ENCODE results near the gene TRIO. TPM values are rescaled to one million over a fixed set of nuclear protein-coding genes. Genes with fewer than 3 reads are reported as not detected.

Gene TRIO
- total RNA-seq, 1 experiment from 2014 or later: 88.8 TPM

DNA sequence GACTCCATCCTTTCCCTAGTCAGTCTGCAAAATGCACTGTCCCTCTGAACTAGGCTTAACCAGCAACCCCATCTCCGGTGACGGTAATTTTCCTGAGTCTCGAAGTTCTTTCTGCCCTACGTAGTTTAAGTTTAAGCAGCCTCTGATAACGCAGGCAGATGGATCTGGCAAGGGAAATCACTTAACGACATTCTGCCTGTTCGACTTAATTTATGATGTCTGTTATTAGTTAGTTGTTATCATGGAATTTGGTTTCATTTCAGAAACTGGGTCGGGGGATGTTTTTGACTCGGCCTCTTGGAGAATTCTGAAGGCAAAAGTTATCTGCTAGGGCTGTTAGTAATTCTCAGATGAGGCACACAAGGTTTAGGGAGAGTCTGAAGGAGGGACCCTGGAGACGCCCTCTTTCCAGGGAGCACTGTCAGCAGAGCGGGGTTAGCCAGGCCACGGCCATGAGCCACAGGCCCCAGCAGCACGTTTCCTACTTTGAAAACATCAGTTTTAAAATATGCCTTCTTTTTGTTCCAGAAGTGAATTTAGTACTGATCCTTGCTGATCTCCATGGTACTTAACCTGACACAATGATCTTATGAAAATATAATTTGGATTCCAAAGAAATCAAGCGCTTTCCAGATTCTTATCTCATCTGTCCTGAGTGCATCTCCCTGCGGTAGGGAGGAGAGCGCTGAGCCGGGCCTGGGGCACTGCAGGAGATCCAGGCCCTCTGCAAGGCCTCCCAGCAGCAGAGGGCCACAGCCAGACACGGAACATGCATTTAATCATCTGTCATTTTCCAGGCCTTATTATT is 267.5 kb downstream of the TRIO start:
- DNase-seq (ENCODE audit: low spot score) (no peak), ATAC-seq (no peak)
- Mint-ChIP-seq H3K27me3 (ENCODE audit: low read depth) (no peaks in the 10 kb centered on the region), H3K4me1 (peaks cover 24% of the 10 kb centered on the region), H3K9me3 (no peaks in the 10 kb centered on the region), H3K4me3 (no peak overlapping the region), H3K27ac (peak overlapping the region; percentile 4; the same call in 1 of the 2 replicates), H3K36me3 (peaks cover 43% of the 10 kb centered on the region)
- ChIA-PET CTCF (interaction anchor here (0.8 to 1.0 kb wide), 2 partner anchors 95 to 238 kb away, joined by 3 read pairs; no protein-coding TSS in a partner anchor), POLR2A (no interaction called here)
- TF ChIP-seq ZNF396 (CRISPR knock-in tag; IDR thresholded peaks at IDR 0.05; ENCODE audit: borderline replicate concordance): no peak
- no peak for TF ChIP-seq SP1 (CRISPR knock-in tag; conservative IDR thresholded peaks at IDR 0.05)
- no peak for TF ChIP-seq GTF2I (CRISPR knock-in tag; conservative IDR thresholded peaks at IDR 0.05)

DNA sequence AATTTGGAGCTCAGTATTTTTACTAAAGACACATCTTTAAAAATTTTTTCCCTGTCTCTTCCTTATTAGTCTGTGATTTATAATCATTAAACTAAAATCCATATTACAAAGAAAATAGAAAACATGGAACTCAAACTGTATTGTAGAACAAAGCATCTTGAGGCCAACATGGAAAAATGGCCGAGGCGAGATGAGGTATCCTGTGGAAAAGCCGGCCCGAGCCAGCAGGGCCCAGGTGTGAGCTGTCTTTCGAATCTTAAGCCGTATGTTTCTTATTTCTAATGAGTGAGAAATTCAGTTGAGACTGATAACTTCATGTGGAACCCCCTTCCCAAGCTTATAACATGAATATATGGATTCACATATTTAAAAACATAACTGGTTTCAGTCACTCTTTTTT is 268.1 kb downstream of the TRIO start:
- no peak for DNase-seq (ENCODE audit: low spot score)
- no peak overlapping the region for H3K27ac Mint-ChIP-seq
- no peak for ATAC-seq
- POLR2A ChIA-PET: no interaction called here
- H3K27me3 Mint-ChIP-seq (ENCODE audit: low read depth): no peaks in the 10 kb centered on the region
- H3K9me3 Mint-ChIP-seq: no peaks in the 10 kb centered on the region
- peaks cover 30% of the 10 kb centered on the region for H3K4me1 Mint-ChIP-seq
- H3K4me3 Mint-ChIP-seq: no peak overlapping the region
- TF ChIP-seq, protein P1, sequence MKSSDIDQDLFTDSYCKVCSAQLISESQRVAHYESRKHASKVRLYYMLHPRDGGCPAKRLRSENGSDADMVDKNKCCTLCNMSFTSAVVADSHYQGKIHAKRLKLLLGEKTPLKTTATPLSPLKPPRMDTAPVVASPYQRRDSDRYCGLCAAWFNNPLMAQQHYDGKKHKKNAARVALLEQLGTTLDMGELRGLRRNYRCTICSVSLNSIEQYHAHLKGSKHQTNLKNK (CRISPR knock-in tag; IDR thresholded peaks at IDR 0.05): no peak
- TF ChIP-seq ETV6 (CRISPR knock-in tag; IDR thresholded peaks at IDR 0.05) (no peak), FOXK1 (CRISPR knock-in tag; IDR thresholded peaks at IDR 0.05) (no peak), OVOL2 (CRISPR knock-in tag; IDR thresholded peaks at IDR 0.05; ENCODE audit: borderline replicate concordance) (no peak), JAZF1 (CRISPR knock-in tag; IDR thresholded peaks at IDR 0.05) (no peak), NFYB (CRISPR knock-in tag; conservative IDR thresholded peaks at IDR 0.05; ENCODE audit: low read depth) (no peak), JUN (CRISPR knock-in tag; IDR thresholded peaks at IDR 0.05) (no peak), ESRRA (CRISPR knock-in tag; IDR thresholded peaks at IDR 0.05; ENCODE audit: borderline replicate concordance) (no peak), TP53 (CRISPR knock-in tag; IDR thresholded peaks at IDR 0.05) (no peak), ZNF219 (CRISPR knock-in tag; IDR thresholded peaks at IDR 0.05; ENCODE audit: borderline replicate concordance) (no peak), MYBL2 (CRISPR knock-in tag; IDR thresholded peaks at IDR 0.05) (no peak), CREM (CRISPR knock-in tag; IDR thresholded peaks at IDR 0.05) (no peak), ZBTB21 (CRISPR knock-in tag; IDR thresholded peaks at IDR 0.05; ENCODE audit: borderline replicate concordance) (no peak)
- TF ChIP-seq, protein P2, sequence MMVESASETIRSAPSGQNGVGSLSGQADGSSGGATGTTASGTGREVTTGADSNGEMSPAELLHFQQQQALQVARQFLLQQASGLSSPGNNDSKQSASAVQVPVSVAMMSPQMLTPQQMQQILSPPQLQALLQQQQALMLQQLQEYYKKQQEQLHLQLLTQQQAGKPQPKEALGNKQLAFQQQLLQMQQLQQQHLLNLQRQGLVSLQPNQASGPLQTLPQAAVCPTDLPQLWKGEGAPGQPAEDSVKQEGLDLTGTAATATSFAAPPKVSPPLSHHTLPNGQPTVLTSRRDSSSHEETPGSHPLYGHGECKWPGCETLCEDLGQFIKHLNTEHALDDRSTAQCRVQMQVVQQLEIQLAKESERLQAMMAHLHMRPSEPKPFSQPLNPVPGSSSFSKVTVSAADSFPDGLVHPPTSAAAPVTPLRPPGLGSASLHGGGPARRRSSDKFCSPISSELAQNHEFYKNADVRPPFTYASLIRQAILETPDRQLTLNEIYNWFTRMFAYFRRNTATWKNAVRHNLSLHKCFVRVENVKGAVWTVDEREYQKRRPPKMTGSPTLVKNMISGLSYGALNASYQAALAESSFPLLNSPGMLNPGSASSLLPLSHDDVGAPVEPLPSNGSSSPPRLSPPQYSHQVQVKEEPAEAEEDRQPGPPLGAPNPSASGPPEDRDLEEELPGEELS (CRISPR knock-in tag; IDR thresholded peaks at IDR 0.05): no peak
- TF ChIP-seq, protein P3, sequence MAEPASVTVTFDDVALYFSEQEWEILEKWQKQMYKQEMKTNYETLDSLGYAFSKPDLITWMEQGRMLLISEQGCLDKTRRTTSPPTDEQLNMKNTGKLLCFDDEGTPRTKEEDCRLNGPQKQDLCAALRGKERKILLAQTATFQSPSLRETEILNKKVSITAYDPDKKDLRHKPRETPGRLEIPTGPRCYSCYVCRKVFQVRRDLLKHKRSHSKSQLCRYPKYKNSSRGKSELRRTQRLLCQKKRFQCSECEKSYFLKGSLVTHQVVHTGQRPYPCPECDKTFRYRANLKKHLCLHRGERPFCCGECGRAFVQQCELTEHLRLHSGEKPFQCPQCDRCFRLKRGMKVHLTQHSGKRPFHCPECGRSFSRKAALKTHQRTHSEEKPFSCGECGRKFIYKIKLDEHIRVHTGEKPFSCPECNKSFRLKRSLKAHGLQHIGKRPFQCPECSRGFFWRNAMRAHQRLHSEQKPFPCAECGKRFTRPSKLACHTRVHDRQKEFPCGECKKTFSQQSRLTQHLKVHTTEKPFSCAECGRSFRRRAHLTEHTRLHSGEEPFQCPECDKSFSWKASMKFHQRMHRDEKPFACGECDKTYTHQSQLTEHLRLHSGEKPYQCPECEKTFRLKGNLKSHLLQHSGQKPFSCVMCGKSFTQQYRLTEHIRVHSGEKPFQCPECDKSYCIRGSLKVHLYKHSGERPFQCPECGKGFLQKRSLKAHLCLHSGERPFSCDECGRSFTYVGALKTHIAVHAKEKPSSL (CRISPR knock-in tag; conservative IDR thresholded peaks at IDR 0.05): no peak
- TF ChIP-seq, protein P4, sequence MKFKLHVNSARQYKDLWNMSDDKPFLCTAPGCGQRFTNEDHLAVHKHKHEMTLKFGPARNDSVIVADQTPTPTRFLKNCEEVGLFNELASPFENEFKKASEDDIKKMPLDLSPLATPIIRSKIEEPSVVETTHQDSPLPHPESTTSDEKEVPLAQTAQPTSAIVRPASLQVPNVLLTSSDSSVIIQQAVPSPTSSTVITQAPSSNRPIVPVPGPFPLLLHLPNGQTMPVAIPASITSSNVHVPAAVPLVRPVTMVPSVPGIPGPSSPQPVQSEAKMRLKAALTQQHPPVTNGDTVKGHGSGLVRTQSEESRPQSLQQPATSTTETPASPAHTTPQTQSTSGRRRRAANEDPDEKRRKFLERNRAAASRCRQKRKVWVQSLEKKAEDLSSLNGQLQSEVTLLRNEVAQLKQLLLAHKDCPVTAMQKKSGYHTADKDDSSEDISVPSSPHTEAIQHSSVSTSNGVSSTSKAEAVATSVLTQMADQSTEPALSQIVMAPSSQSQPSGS (CRISPR knock-in tag; IDR thresholded peaks at IDR 0.05; ENCODE audit: borderline replicate concordance, low read depth): no peak
- TF ChIP-seq, protein P5, sequence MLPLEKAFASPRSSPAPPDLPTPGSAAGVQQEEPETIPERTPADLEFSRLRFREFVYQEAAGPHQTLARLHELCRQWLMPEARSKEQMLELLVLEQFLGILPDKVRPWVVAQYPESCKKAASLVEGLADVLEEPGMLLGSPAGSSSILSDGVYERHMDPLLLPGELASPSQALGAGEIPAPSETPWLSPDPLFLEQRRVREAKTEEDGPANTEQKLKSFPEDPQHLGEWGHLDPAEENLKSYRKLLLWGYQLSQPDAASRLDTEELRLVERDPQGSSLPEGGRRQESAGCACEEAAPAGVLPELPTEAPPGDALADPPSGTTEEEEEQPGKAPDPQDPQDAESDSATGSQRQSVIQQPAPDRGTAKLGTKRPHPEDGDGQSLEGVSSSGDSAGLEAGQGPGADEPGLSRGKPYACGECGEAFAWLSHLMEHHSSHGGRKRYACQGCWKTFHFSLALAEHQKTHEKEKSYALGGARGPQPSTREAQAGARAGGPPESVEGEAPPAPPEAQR (CRISPR knock-in tag; IDR thresholded peaks at IDR 0.05): no peak
- CTCF ChIA-PET: interaction anchor here (0.8 to 1.0 kb wide), 2 partner anchors 94 to 237 kb away, joined by 3 read pairs; no protein-coding TSS in a partner anchor
- H3K36me3 Mint-ChIP-seq: peaks cover 43% of the 10 kb centered on the region
